Activated CD8-positive, alpha-beta T cell treated with anti-CD3 and anti-CD28 coated beads, Interleukin-2, amount 10 ng/mL, durations not matched to agents 7 days and 5 days (primary cell): Measurements from ENCODE around the gene KIAA1958. TPM values are rescaled to one million over a fixed set of nuclear protein-coding genes. Genes with fewer than 3 reads are reported as not detected.
"Not testable (repeated sequence)": the region's sequence is repeated elsewhere in the genome, so short reads cannot be mapped to it uniquely, and the experiment has no call there.

Experiments
- ATAC-seq: fragments of 150-1000 bp; cut with Tn5 transposase; one replicate; pipeline ENCODE4 v1.10.0; 2021; ENCODE audit warnings: moderate library complexity
- CTCF ChIA-PET: fragments of 350-600 bp; sonication (Branson Sonifier 250); formaldehyde crosslinking; loops from one replicate; lab custom pipeline; 2021; ENCODE audit warnings: antibody characterized with exemption; lab: Charles Lee
- POLR2A ChIA-PET: fragments of 350-600 bp; sonication (Branson Sonifier 250); formaldehyde crosslinking; loops from one replicate; lab custom pipeline; 2021; ENCODE audit warnings: antibody characterized with exemption; lab: Charles Lee
- DNase-seq: peaks from one replicate; pipeline ENCODE4 v3.0.0-alpha.2; 2020
- H3K27ac Mint-ChIP-seq: one replicate; pipeline ENCODE4 v1.8.0; 2021; ENCODE audit warnings: mild to moderate bottlenecking, mixed read lengths
- H3K27me3 Mint-ChIP-seq: one replicate; pipeline ENCODE4 v1.8.0; 2021; ENCODE audit warnings: low read depth, mixed read lengths
- H3K36me3 Mint-ChIP-seq: one replicate; pipeline ENCODE4 v1.8.0; 2021; ENCODE audit warnings: low read depth, mixed read lengths
- H3K4me1 Mint-ChIP-seq: one replicate; pipeline ENCODE4 v1.8.0; 2021; ENCODE audit warnings: low read depth, mixed read lengths
- H3K4me3 Mint-ChIP-seq: one replicate; pipeline ENCODE4 v1.8.0; 2021; ENCODE audit warnings: mild to moderate bottlenecking, mixed read lengths
- H3K9me3 Mint-ChIP-seq: one replicate; pipeline ENCODE4 v1.8.0; 2022; ENCODE audit warnings: mixed read lengths; ENCODE audit not compliant: insufficient read depth
- total RNA-seq, 2 experiments: library from RNA; stranded (reverse); gene quantifications; one replicate each; pipeline ENCODE4 v1.2.3, GENCODE V29; 2021

Gene KIAA1958
- total RNA-seq, 2 experiments from 2014 or later, result 11.1 to 11.5 TPM

- no peaks in the 10 kb centered on the region for H3K9me3 Mint-ChIP-seq
Observed at GRCh38 chr9:112655668-112656067, 169.0 kb downstream of the KIAA1958 start.

GRCh38 chr9:112659906-112660305 is 173.3 kb downstream of the KIAA1958 start:
- no peaks in the 10 kb centered on the region for H3K9me3 Mint-ChIP-seq
- ATAC-seq, result no peak
- DNase-seq, result no peak
- H3K36me3 Mint-ChIP-seq, result no peaks in the 10 kb centered on the region
- H3K27me3 Mint-ChIP-seq, result no peaks in the 10 kb centered on the region
- no peaks in the 10 kb centered on the region for H3K4me1 Mint-ChIP-seq
- ChIA-PET POLR2A (no interaction called here), CTCF (no interaction called here)
- H3K4me3 Mint-ChIP-seq, result no peak overlapping the region
- no peak overlapping the region for H3K27ac Mint-ChIP-seq

More at GRCh38 chr9:112655668-112656067, 169.0 kb downstream of the KIAA1958 start:
- Mint-ChIP-seq H3K4me3 (no peak overlapping the region), H3K36me3 (no peaks in the 10 kb centered on the region), H3K27me3 (no peaks in the 10 kb centered on the region), H3K27ac (no peak overlapping the region), H3K4me1 (no peaks in the 10 kb centered on the region)
- ChIA-PET CTCF (no interaction called here), POLR2A (interaction anchor here (1.2 kb wide), 1 partner anchor 95 kb away, joined by 3 read pairs; the partner anchor contains the start of gene SNX30)
- DNase-seq (no peak), ATAC-seq (no peak)

- Mint-ChIP-seq H3K9me3 (no peaks in the 10 kb centered on the region), H3K4me3 (no peak overlapping the region), H3K36me3 (no peaks in the 10 kb centered on the region), H3K27ac (no peak overlapping the region), H3K27me3 (no peaks in the 10 kb centered on the region), H3K4me1 (no peaks in the 10 kb centered on the region)
- CTCF ChIA-PET, result interaction anchor here (2.1 to 2.4 kb wide), 2 partner anchors 9 to 239 kb away, joined by 6 to 7 read pairs; no protein-coding TSS in a partner anchor
- POLR2A ChIA-PET, result no interaction called here
- no peak for DNase-seq
- ATAC-seq, result no peak
Observed at GRCh38 chr9:112663681-112664080, 177.1 kb downstream of the KIAA1958 start.

GRCh38 chr9:112664531-112664930 is 177.9 kb downstream of the KIAA1958 start:
- ChIA-PET POLR2A (no interaction called here), CTCF (interaction anchor here (2.4 kb wide), 1 partner anchor 10 kb away, joined by 6 read pairs; no protein-coding TSS in a partner anchor)
- Mint-ChIP-seq H3K4me1 (no peaks in the 10 kb centered on the region), H3K27me3 (no peaks in the 10 kb centered on the region), H3K36me3 (no peaks in the 10 kb centered on the region), H3K27ac (no peak overlapping the region), H3K9me3 (no peaks in the 10 kb centered on the region), H3K4me3 (no peak overlapping the region)
- ATAC-seq, result no peak
- no peak for DNase-seq

GRCh38 chr9:112665347-112665746 is 178.7 kb downstream of the KIAA1958 start:
- no peaks in the 10 kb centered on the region for H3K9me3 Mint-ChIP-seq
- no peaks in the 10 kb centered on the region for H3K36me3 Mint-ChIP-seq
- H3K27ac Mint-ChIP-seq, result no peak overlapping the region
- ChIA-PET POLR2A (no interaction called here), CTCF (interaction anchor here (0.6 to 2.4 kb wide), 3 partner anchors 11 to 127 kb away, joined by 3 to 6 read pairs (median 3); no protein-coding TSS in a partner anchor)
- ATAC-seq (no peak), DNase-seq (no peak)
- H3K4me1 Mint-ChIP-seq, result no peaks in the 10 kb centered on the region
- no peaks in the 10 kb centered on the region for H3K27me3 Mint-ChIP-seq
- H3K4me3 Mint-ChIP-seq, result no peak overlapping the region

GRCh38 chr9:112669326-112669725 is 182.7 kb downstream of the KIAA1958 start:
- H3K9me3 Mint-ChIP-seq, result no peaks in the 10 kb centered on the region
- no peaks in the 10 kb centered on the region for H3K36me3 Mint-ChIP-seq
- peaks cover 5% of the 10 kb centered on the region for H3K27me3 Mint-ChIP-seq
- ChIA-PET CTCF (no interaction called here), POLR2A (no interaction called here)
- H3K4me3 Mint-ChIP-seq, result no peak overlapping the region
- DNase-seq, result no peak
- no peak overlapping the region for H3K27ac Mint-ChIP-seq
- ATAC-seq, result no peak
- no peaks in the 10 kb centered on the region for H3K4me1 Mint-ChIP-seq

GRCh38 chr9:112670991-112671625 is 184.5 kb downstream of the KIAA1958 start:
- CTCF ChIA-PET, result no interaction called here
- Mint-ChIP-seq H3K4me1 (no peaks in the 10 kb centered on the region), H3K36me3 (no peaks in the 10 kb centered on the region), H3K4me3 (no peak overlapping the region), H3K27ac (no peak overlapping the region), H3K9me3 (no peaks in the 10 kb centered on the region), H3K27me3 (peaks cover 5% of the 10 kb centered on the region)
- POLR2A ChIA-PET, result no interaction called here
- ATAC-seq (no peak), DNase-seq (no peak)

GRCh38 chr9:112673221-112673620 is 186.6 kb downstream of the KIAA1958 start:
- H3K27me3 Mint-ChIP-seq, CTCF ChIA-PET, ATAC-seq, H3K9me3 Mint-ChIP-seq, DNase-seq, H3K27ac Mint-ChIP-seq, H3K36me3 Mint-ChIP-seq, H3K4me3 Mint-ChIP-seq, POLR2A ChIA-PET, H3K4me1 Mint-ChIP-seq: not testable (repeated sequence)

GRCh38 chr9:112677040-112677439 is 190.4 kb downstream of the KIAA1958 start:
- DNase-seq (no peak), ATAC-seq (no peak)
- Mint-ChIP-seq H3K27ac (no peak overlapping the region), H3K27me3 (peaks cover 7% of the 10 kb centered on the region), H3K9me3 (peaks cover 4% of the 10 kb centered on the region), H3K36me3 (peaks cover 5% of the 10 kb centered on the region), H3K4me3 (no peak overlapping the region), H3K4me1 (peaks cover 1% of the 10 kb centered on the region)
- ChIA-PET CTCF (no interaction called here), POLR2A (no interaction called here)

GRCh38 chr9:112680731-112681402 is 194.2 kb downstream of the KIAA1958 start:
- H3K9me3 Mint-ChIP-seq, result peaks cover 4% of the 10 kb centered on the region
- no peak overlapping the region for H3K4me3 Mint-ChIP-seq
- H3K4me1 Mint-ChIP-seq, result peaks cover 8% of the 10 kb centered on the region
- no peak overlapping the region for H3K27ac Mint-ChIP-seq
- peaks cover 2% of the 10 kb centered on the region for H3K27me3 Mint-ChIP-seq
- DNase-seq (no peak), ATAC-seq (no peak)
- ChIA-PET POLR2A (no interaction called here), CTCF (interaction anchor here (0.6 kb wide), 1 partner anchor 15 kb away, joined by 3 read pairs; no protein-coding TSS in a partner anchor)
- H3K36me3 Mint-ChIP-seq, result peaks cover 23% of the 10 kb centered on the region

- ATAC-seq, result no peak
- peaks cover 61% of the 10 kb centered on the region for H3K36me3 Mint-ChIP-seq
- DNase-seq, result no peak
Observed at GRCh38 chr9:112689161-112689740, 202.6 kb downstream of the KIAA1958 start.

More at GRCh38 chr9:112689161-112689740, 202.6 kb downstream of the KIAA1958 start:
- H3K27ac Mint-ChIP-seq, result no peak overlapping the region
- no peak overlapping the region for H3K4me3 Mint-ChIP-seq
- ChIA-PET CTCF (interaction anchor here (0.8 to 1.4 kb wide), 2 partner anchors 70 to 104 kb away, joined by 3 read pairs; no protein-coding TSS in a partner anchor), POLR2A (interaction anchor here (0.6 kb wide), 1 partner anchor 798 kb away, joined by 3 read pairs; no protein-coding TSS in a partner anchor)
- no peaks in the 10 kb centered on the region for H3K27me3 Mint-ChIP-seq
- peaks cover 7% of the 10 kb centered on the region for H3K4me1 Mint-ChIP-seq
- H3K9me3 Mint-ChIP-seq, result no peaks in the 10 kb centered on the region
